NCI-H187 (cell line): Measurements from ENCODE around the gene PKNOX2.
A peak's percentile ranks its signal among the peaks of the same experiment; 100 is the strongest.

Experiments used
- DNase-seq, 2 experiments: peaks; one replicate each; lab custom pipeline; 2025; lab: John Stamatoyannopoulos, UW

PKNOX2 gene

GRCh38 chr11:125381499-125382044, 217.0 kb downstream of the PKNOX2 start:
- DNase-seq, result no peak

- no peak for DNase-seq
Measured at GRCh38 chr11:125382314-125382791, 217.8 kb downstream of the PKNOX2 start.

GRCh38 chr11:125382822-125383221, 218.3 kb downstream of the PKNOX2 start:
- DNase-seq, result no peak

- no peak for DNase-seq
Measured at GRCh38 chr11:125384825-125385224, 220.3 kb downstream of the PKNOX2 start.

- no peak for DNase-seq
Measured at GRCh38 chr11:125387901-125388300, 223.3 kb downstream of the PKNOX2 start.

GRCh38 chr11:125388611-125389010, 224.1 kb downstream of the PKNOX2 start:
- DNase-seq, result no peak

- no peak for DNase-seq
Measured at GRCh38 chr11:125389339-125390166, 225.0 kb downstream of the PKNOX2 start.

- no peak for DNase-seq
Measured at GRCh38 chr11:125390946-125391345, 226.4 kb downstream of the PKNOX2 start.

- no peak for DNase-seq
Measured at GRCh38 chr11:125393331-125393730, 228.8 kb downstream of the PKNOX2 start.

GRCh38 chr11:125394296-125394695, 229.7 kb downstream of the PKNOX2 start:
- DNase-seq, result no peak

GRCh38 chr11:125397421-125397820, 232.9 kb downstream of the PKNOX2 start:
- DNase-seq, result no peak

GRCh38 chr11:125398475-125398874, 233.9 kb downstream of the PKNOX2 start:
- no peak for DNase-seq

- no peak for DNase-seq
Measured at GRCh38 chr11:125398994-125399640, 234.6 kb downstream of the PKNOX2 start.

- DNase-seq, result no peak
Measured at GRCh38 chr11:125399945-125400344, 235.4 kb downstream of the PKNOX2 start.

- no peak for DNase-seq
Measured at GRCh38 chr11:125401235-125401634, 236.7 kb downstream of the PKNOX2 start.

GRCh38 chr11:125401746-125402145, 237.2 kb downstream of the PKNOX2 start:
- no peak for DNase-seq

GRCh38 chr11:125402435-125402834, 237.9 kb downstream of the PKNOX2 start:
- no peak for DNase-seq

GRCh38 chr11:125404157-125404810, 239.7 kb downstream of the PKNOX2 start:
- DNase-seq, result no peak

GRCh38 chr11:125404811-125405790, 240.6 kb downstream of the PKNOX2 start:
- DNase-seq, result peak in 1 of 2 experiments; percentile 7

GRCh38 chr11:125407046-125407445, 242.5 kb downstream of the PKNOX2 start:
- no peak for DNase-seq

- no peak for DNase-seq
Measured at GRCh38 chr11:125408311-125408711, 243.8 kb downstream of the PKNOX2 start.
